ENCODE results near the gene TUBA4B.

TUBA4B gene

GRCh38 chr2:219244789-219245147 is 8.3 kb upstream of the TUBA4B start:
- no peak for ATAC-seq
- TF ChIP-seq ZNF8 (CRISPR knock-in tag; IDR thresholded peaks at IDR 0.05) (no peak), BACH2 (CRISPR knock-in tag; IDR thresholded peaks at IDR 0.05; ENCODE audit: borderline replicate concordance) (no peak), ISL1 (CRISPR knock-in tag; IDR thresholded peaks at IDR 0.05) (no peak), TOX (CRISPR knock-in tag; IDR thresholded peaks at IDR 0.05; ENCODE audit: borderline replicate concordance) (no peak), ARNTL (CRISPR knock-in tag; IDR thresholded peaks at IDR 0.05; ENCODE audit: borderline replicate concordance, low read depth) (no peak), ZC3H10 (CRISPR knock-in tag; IDR thresholded peaks at IDR 0.05) (no peak), GLIS3 (CRISPR knock-in tag; IDR thresholded peaks at IDR 0.05) (no peak)
- TF ChIP-seq, protein P1, sequence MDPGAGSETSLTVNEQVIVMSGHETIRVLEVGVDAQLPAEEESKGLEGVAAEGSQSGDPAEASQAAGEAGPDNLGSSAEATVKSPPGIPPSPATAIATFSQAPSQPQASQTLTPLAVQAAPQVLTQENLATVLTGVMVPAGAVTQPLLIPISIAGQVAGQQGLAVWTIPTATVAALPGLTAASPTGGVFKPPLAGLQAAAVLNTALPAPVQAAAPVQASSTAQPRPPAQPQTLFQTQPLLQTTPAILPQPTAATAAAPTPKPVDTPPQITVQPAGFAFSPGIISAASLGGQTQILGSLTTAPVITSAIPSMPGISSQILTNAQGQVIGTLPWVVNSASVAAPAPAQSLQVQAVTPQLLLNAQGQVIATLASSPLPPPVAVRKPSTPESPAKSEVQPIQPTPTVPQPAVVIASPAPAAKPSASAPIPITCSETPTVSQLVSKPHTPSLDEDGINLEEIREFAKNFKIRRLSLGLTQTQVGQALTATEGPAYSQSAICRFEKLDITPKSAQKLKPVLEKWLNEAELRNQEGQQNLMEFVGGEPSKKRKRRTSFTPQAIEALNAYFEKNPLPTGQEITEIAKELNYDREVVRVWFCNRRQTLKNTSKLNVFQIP (CRISPR knock-in tag; IDR thresholded peaks at IDR 0.05; ENCODE audit: borderline replicate concordance, low read depth), result no peak

DNA sequence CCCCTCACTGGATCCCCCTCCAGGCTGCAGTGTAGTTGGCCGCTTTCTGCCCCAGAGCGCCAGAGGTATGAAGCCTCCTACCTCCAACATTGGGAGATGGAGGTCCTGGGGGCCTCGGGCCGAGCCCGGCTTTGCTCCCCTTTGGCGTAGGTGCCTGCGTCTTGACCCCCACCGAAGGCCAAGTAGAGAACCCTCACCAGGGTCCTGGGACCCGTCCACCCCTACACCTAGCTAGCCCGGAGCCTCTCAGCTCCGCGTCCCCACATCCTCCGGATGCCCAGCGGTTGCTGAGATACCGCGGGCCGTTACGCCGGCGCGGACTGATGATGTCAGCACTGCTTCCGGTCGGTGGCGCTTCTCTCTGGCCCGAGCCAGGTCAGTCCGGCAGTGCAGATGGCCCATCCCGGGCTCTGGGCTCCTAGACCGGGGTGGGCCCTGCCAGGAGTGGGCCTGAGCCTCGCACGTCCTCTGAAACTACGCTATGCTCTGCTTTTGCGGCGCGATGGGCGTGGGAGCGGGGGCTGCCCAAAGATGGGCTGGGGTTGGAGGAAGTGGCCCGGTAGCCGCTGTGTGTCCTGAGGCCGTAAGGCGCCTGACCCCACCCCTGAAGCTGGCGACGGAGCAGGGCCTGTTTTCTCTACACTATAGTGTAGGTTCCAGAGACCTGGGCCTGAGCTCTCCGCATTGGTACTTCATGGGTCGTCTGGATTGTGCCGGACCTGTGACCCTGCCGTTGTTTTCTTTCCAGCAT is 7.7 kb upstream of the TUBA4B start, which contains the start of the genes GLB1L and STK16:
GLB1L (minus strand) TSS at position 297 of the 751 bp plus-strand sequence. CDS start 1,871 bp downstream, outside the sequence.
STK16 (plus strand) TSS at position 332 of the 751 bp plus-strand sequence. CDS start 521 bp downstream, outside the sequence.
- ATAC-seq, result peak; percentile 94
- TF ChIP-seq, protein P2, sequence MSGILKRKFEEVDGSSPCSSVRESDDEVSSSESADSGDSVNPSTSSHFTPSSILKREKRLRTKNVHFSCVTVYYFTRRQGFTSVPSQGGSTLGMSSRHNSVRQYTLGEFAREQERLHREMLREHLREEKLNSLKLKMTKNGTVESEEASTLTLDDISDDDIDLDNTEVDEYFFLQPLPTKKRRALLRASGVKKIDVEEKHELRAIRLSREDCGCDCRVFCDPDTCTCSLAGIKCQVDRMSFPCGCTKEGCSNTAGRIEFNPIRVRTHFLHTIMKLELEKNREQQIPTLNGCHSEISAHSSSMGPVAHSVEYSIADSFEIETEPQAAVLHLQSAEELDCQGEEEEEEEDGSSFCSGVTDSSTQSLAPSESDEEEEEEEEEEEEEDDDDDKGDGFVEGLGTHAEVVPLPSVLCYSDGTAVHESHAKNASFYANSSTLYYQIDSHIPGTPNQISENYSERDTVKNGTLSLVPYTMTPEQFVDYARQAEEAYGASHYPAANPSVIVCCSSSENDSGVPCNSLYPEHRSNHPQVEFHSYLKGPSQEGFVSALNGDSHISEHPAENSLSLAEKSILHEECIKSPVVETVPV (CRISPR knock-in tag; IDR thresholded peaks at IDR 0.05), result no peak
- TF ChIP-seq, protein P3, sequence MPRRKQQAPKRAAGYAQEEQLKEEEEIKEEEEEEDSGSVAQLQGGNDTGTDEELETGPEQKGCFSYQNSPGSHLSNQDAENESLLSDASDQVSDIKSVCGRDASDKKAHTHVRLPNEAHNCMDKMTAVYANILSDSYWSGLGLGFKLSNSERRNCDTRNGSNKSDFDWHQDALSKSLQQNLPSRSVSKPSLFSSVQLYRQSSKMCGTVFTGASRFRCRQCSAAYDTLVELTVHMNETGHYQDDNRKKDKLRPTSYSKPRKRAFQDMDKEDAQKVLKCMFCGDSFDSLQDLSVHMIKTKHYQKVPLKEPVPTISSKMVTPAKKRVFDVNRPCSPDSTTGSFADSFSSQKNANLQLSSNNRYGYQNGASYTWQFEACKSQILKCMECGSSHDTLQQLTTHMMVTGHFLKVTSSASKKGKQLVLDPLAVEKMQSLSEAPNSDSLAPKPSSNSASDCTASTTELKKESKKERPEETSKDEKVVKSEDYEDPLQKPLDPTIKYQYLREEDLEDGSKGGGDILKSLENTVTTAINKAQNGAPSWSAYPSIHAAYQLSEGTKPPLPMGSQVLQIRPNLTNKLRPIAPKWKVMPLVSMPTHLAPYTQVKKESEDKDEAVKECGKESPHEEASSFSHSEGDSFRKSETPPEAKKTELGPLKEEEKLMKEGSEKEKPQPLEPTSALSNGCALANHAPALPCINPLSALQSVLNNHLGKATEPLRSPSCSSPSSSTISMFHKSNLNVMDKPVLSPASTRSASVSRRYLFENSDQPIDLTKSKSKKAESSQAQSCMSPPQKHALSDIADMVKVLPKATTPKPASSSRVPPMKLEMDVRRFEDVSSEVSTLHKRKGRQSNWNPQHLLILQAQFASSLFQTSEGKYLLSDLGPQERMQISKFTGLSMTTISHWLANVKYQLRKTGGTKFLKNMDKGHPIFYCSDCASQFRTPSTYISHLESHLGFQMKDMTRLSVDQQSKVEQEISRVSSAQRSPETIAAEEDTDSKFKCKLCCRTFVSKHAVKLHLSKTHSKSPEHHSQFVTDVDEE (CRISPR knock-in tag; IDR thresholded peaks at IDR 0.05), result no peak; the same call in 1 of the 2 replicates
- TF ChIP-seq ESRRG (CRISPR knock-in tag; IDR thresholded peaks at IDR 0.05) (no peak), ZNF565 (CRISPR knock-in tag; conservative IDR thresholded peaks at IDR 0.05; ENCODE audit: low read depth) (no peak), ISL1 (CRISPR knock-in tag; IDR thresholded peaks at IDR 0.05) (no peak), CSDC2 (CRISPR knock-in tag; IDR thresholded peaks at IDR 0.05) (peak; percentile 31; the same call in 1 of the 2 replicates), ZNF70 (CRISPR knock-in tag; IDR thresholded peaks at IDR 0.05) (no peak), GLIS3 (CRISPR knock-in tag; IDR thresholded peaks at IDR 0.05) (0 out of 2 replicates have a peak, but pooled peaks have one; percentile 6), ARNTL (CRISPR knock-in tag; IDR thresholded peaks at IDR 0.05; ENCODE audit: borderline replicate concordance, low read depth) (no peak)
- TF ChIP-seq, protein P4, sequence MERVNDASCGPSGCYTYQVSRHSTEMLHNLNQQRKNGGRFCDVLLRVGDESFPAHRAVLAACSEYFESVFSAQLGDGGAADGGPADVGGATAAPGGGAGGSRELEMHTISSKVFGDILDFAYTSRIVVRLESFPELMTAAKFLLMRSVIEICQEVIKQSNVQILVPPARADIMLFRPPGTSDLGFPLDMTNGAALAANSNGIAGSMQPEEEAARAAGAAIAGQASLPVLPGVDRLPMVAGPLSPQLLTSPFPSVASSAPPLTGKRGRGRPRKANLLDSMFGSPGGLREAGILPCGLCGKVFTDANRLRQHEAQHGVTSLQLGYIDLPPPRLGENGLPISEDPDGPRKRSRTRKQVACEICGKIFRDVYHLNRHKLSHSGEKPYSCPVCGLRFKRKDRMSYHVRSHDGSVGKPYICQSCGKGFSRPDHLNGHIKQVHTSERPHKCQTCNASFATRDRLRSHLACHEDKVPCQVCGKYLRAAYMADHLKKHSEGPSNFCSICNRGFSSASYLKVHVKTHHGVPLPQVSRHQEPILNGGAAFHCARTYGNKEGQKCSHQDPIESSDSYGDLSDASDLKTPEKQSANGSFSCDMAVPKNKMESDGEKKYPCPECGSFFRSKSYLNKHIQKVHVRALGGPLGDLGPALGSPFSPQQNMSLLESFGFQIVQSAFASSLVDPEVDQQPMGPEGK (CRISPR knock-in tag; IDR thresholded peaks at IDR 0.05; ENCODE audit: borderline replicate concordance), result no peak
- TF ChIP-seq, protein P1 (CRISPR knock-in tag; IDR thresholded peaks at IDR 0.05; ENCODE audit: borderline replicate concordance, low read depth), result no peak

GRCh38 chr2:219245899-219246230 is 7.2 kb upstream of the TUBA4B start:
- TF ChIP-seq, protein P3 (CRISPR knock-in tag; IDR thresholded peaks at IDR 0.05), result no peak
- ATAC-seq, result no peak
